ENCODE data around the gene BLMH. TPM values are rescaled to one million over a fixed set of nuclear protein-coding genes. Genes with fewer than 3 reads are reported as not detected.

The BLMH gene
- polyA plus RNA-seq, 1 of the 3 experiments (the other 2 are of a cell fraction): 19.4 TPM

DNA sequence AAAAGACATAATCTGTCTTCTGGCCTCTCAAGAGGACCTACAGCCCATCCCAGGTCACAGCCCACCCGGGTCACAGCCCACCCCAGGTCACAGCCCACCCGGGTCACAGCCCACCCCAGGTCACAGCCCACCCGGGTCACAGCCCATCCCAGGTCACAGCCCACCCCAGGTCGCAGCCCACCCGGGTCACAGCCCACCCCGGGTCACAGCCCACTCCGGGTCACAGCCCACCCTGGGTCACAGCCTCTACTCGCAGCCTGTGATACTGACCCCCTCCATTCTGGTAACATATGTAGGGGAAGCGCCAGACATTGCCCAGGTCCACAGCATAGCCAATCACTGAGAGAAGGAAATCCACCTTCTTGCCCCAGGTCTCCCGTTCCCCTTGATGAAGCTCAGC, 70.4 kb downstream of the BLMH start:
- POLR2A ChIA-PET: no interaction called here
- 76% methylated on average over 5 of the region's 10 CpGs for WGBS (ENCODE audit: low lambda C conversion rate)
- Histone ChIP-seq H3K4me2 (no peak overlapping the region), H3K4me1 (ENCODE audit: control insufficient read depth in 1 of 2, insufficient read depth in 2 of 2, low read depth in 1 of 2, low read length in 1 of 2) (no peaks in the 10 kb centered on the region), H3K27ac (ENCODE audit: low read depth in 2 of 2, low read length in 1 of 2) (no peak overlapping the region), H3F3A (replicated peaks; ENCODE audit: insufficient read depth) (no peaks in the 10 kb centered on the region), H3K9ac (no peak overlapping the region), H3K27me3 (ENCODE audit: insufficient read depth) (no peaks in the 10 kb centered on the region), H3K9me2 (no peaks in the 10 kb centered on the region), H3K4me3 (ENCODE audit: low read depth in 2 of 2, low read length in 1 of 2) (no peak overlapping the region), H3K9me3 (no peaks in the 10 kb centered on the region), H3K79me2 (ENCODE audit: insufficient read depth) (no peaks in the 10 kb centered on the region), H4K20me1 (ENCODE audit: insufficient read depth) (no peaks in the 10 kb centered on the region), H3K36me3 (replicated peaks in 1 of 2; ENCODE audit: control insufficient read depth in 1 of 2, insufficient read depth in 2 of 2, low read length in 1 of 2) (no peaks in the 10 kb centered on the region), H2AFZ (ENCODE audit: low read depth) (no peak overlapping the region)
- CTCF ChIA-PET: interaction anchor here (1.1 to 2.5 kb wide), 2 partner anchors 15 to 117 kb away, joined by 3 to 7 read pairs; no protein-coding TSS in a partner anchor
- DNase-seq: no peak
- no peak for TF ChIP-seq RFX5 (IDR thresholded peaks at IDR 0.05; ENCODE audit: low read length)

DNA sequence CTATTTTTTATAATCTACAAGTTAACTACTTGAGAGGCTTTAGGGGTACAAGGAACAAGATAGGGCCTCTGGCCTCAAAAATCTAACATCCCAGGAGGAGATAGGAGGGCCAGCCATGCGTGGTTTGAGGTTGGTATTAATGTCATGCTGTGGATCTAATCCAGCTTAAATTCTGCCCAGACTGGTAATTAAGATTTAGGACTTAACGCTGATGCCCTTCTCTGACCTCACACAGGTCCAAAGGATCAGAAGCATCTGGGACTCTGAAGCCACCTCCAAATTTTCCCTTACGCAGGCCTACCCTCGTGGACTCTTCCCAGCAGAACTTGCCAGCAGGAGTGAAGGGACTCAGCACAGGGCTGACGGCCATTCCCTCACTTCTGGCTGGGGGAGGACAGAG, 71.3 kb downstream of the BLMH start:
- H3K4me1 ChIP-seq (ENCODE audit: control insufficient read depth in 1 of 2, insufficient read depth in 2 of 2, low read depth in 1 of 2, low read length in 1 of 2): no peaks in the 10 kb centered on the region
- H3F3A ChIP-seq (replicated peaks; ENCODE audit: insufficient read depth): no peaks in the 10 kb centered on the region
- H3K9ac ChIP-seq: no peak overlapping the region
- no peak overlapping the region for H3K27ac ChIP-seq (ENCODE audit: low read depth in 2 of 2, low read length in 1 of 2)
- no peaks in the 10 kb centered on the region for H3K9me2 ChIP-seq
- no peaks in the 10 kb centered on the region for H3K9me3 ChIP-seq
- no peaks in the 10 kb centered on the region for H3K79me2 ChIP-seq (ENCODE audit: insufficient read depth)
- CTCF ChIA-PET: interaction anchor here (0.8 to 2.5 kb wide), 3 partner anchors 15 to 116 kb away, joined by 3 to 7 read pairs (median 3); partner anchors contain the start of gene SLC6A4
- TF ChIP-seq TEAD4 (IDR thresholded peaks at IDR 0.05; ENCODE audit: borderline replicate concordance, insufficient read depth) (no peak), RCOR1 (IDR thresholded peaks at IDR 0.05; ENCODE audit: low read length) (no peak)
- TF ChIP-seq, protein P1, sequence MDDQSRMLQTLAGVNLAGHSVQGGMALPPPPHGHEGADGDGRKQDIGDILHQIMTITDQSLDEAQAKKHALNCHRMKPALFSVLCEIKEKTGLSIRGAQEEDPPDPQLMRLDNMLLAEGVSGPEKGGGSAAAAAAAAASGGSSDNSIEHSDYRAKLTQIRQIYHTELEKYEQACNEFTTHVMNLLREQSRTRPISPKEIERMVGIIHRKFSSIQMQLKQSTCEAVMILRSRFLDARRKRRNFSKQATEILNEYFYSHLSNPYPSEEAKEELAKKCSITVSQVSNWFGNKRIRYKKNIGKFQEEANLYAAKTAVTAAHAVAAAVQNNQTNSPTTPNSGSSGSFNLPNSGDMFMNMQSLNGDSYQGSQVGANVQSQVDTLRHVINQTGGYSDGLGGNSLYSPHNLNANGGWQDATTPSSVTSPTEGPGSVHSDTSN (IDR thresholded peaks at IDR 0.05): no peak
- no peaks in the 10 kb centered on the region for H3K27me3 ChIP-seq (ENCODE audit: insufficient read depth)
- H3K4me3 ChIP-seq (ENCODE audit: low read depth in 2 of 2, low read length in 1 of 2): no peak overlapping the region
- no peak overlapping the region for H2AFZ ChIP-seq (ENCODE audit: low read depth)
- no peaks in the 10 kb centered on the region for H4K20me1 ChIP-seq (ENCODE audit: insufficient read depth)
- no peaks in the 10 kb centered on the region for H3K36me3 ChIP-seq (replicated peaks in 1 of 2; ENCODE audit: control insufficient read depth in 1 of 2, insufficient read depth in 2 of 2, low read length in 1 of 2)
- no peak for DNase-seq
- no peak overlapping the region for H3K4me2 ChIP-seq
- 86% methylated on average over 5 of the region's 5 CpGs for WGBS (ENCODE audit: low lambda C conversion rate)
- POLR2A ChIA-PET: no interaction called here

DNA sequence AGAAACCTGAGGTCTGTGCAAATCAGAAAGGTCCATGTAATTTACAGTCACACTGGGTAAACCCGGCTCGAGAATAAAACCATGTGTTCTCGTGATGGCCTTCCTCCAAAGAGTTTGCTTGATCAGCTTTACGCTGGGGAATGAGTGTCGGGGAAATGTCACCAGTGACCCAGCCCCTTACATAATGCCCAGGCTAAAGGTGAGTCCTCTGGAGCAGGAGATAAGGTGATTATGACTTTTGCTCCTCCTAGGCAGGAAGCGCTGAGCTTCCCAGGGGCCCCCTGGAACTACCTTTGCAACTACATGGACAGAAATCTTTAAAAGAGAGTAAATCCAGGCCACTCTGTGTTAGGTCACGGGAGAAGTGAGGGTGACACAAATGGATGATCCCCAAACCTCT, 71.9 kb downstream of the BLMH start:
- H3K4me1 ChIP-seq (ENCODE audit: control insufficient read depth in 1 of 2, insufficient read depth in 2 of 2, low read depth in 1 of 2, low read length in 1 of 2): no peaks in the 10 kb centered on the region
- no peaks in the 10 kb centered on the region for H3K79me2 ChIP-seq (ENCODE audit: insufficient read depth)
- ChIA-PET POLR2A (no interaction called here), CTCF (interaction anchor here (0.8 to 2.5 kb wide), 3 partner anchors 16 to 115 kb away, joined by 3 to 7 read pairs (median 3); partner anchors contain the start of gene SLC6A4)
- DNase-seq: no peak
- no peaks in the 10 kb centered on the region for H3K9me2 ChIP-seq
- H3K4me3 ChIP-seq (ENCODE audit: low read depth in 2 of 2, low read length in 1 of 2): no peak overlapping the region
- no peaks in the 10 kb centered on the region for H3K9me3 ChIP-seq
- no peak overlapping the region for H3K4me2 ChIP-seq
- H3K27me3 ChIP-seq (ENCODE audit: insufficient read depth): no peaks in the 10 kb centered on the region
- no peaks in the 10 kb centered on the region for H3K36me3 ChIP-seq (replicated peaks in 1 of 2; ENCODE audit: control insufficient read depth in 1 of 2, insufficient read depth in 2 of 2, low read length in 1 of 2)
- H3F3A ChIP-seq (replicated peaks; ENCODE audit: insufficient read depth): no peaks in the 10 kb centered on the region
- H4K20me1 ChIP-seq (ENCODE audit: insufficient read depth): no peaks in the 10 kb centered on the region
- H3K9ac ChIP-seq: no peak overlapping the region
- no peak overlapping the region for H3K27ac ChIP-seq (ENCODE audit: low read depth in 2 of 2, low read length in 1 of 2)
- WGBS (ENCODE audit: low lambda C conversion rate): 62% methylated on average over 7 of the region's 7 CpGs
- TF ChIP-seq EZH2phosphoT487 (IDR thresholded peaks at IDR 0.05; ENCODE audit: borderline replicate concordance, low read depth): no peak
- TF ChIP-seq TEAD4 (IDR thresholded peaks at IDR 0.05; ENCODE audit: borderline replicate concordance, insufficient read depth): no peak
- no peak for TF ChIP-seq SMC3 (IDR thresholded peaks at IDR 0.05; ENCODE audit: low read depth, low read length)
- TF ChIP-seq MEF2A (IDR thresholded peaks at IDR 0.05; ENCODE audit: borderline replicate concordance, low read depth): no peak
- no peak overlapping the region for H2AFZ ChIP-seq (ENCODE audit: low read depth)
